Neural cell (in vitro differentiated cells): ENCODE results near the gene RECK.

Experiments
- CTCF ChIP-seq: fragments of 450-650 bp; IDR thresholded peaks from 2 replicates; pipeline ENCODE4 v1.5.1; 2014; ENCODE audit warnings: antibody characterized with exemption, mild to moderate bottlenecking, moderate library complexity; ENCODE audit not compliant: poor library complexity, severe bottlenecking
- EP300 ChIP-seq: fragments of 450-650 bp; conservative IDR thresholded peaks from 2 replicates; pipeline ENCODE4 v1.6.1; 2014; ENCODE audit warnings: antibody characterized with exemption, mild to moderate bottlenecking, moderate library complexity; ENCODE audit not compliant: poor library complexity, severe bottlenecking
- EZH2 ChIP-seq: fragments of 200-600, 300-800 bp; shearing (Covaris generic), sonication (generic); IDR thresholded peaks from 2 replicates; pipeline ENCODE4 v1.6.1; 2014; ENCODE audit warnings: antibody characterized with exemption, low read length, borderline replicate concordance, mild to moderate bottlenecking; ENCODE audit not compliant: insufficient read depth, poor library complexity, severe bottlenecking
- POLR2AphosphoS5 ChIP-seq: IDR thresholded peaks from 2 replicates; pipeline ENCODE4 v1.6.1; 2012
- RAD21 ChIP-seq: fragments of 450-650 bp; conservative IDR thresholded peaks from 2 replicates; pipeline ENCODE4 v1.6.1; 2014; ENCODE audit warnings: antibody characterized with exemption, mild to moderate bottlenecking, moderate library complexity
- TAF1 ChIP-seq: IDR thresholded peaks from 2 replicates; pipeline ENCODE4 v1.6.1; 2012; ENCODE audit warnings: low read depth

GRCh38 chr9:36029765-36030528 is 6.8 kb upstream of the RECK start:
- TF ChIP-seq CTCF (no peak), EP300 (no peak), POLR2AphosphoS5 (no peak), EZH2 (no peak), TAF1 (no peak), RAD21 (no peak)
